ENCODE measurements around the gene DCHS2.

DCHS2 gene

DNA sequence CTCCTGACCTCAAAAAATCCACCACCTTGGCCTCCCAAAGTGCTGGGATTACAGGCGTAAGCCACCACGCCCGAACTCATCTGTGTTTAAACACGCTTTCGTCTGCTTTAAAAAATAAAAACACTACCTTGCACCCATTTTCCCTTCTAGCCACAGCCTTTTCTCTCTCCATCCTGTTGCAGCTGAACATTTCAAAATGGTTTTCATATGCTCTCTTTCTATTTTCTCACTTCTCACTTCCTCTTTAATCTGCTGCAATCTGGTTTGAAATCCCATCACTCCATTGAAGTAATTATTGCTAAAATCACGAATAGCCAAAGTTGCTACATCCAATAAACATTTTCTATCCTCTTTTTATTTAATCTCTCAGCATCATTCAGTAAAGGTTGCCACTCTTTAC, 70.0 kb downstream of the DCHS2 start:
- Histone ChIP-seq H3K27me3 (replicated peaks; ENCODE audit: control insufficient read depth, insufficient read depth, low read length) (peaks cover 17% of the 10 kb centered on the region), H3K36me3 (ENCODE audit: control insufficient read depth, insufficient read depth, low read length, severe bottlenecking) (no peaks in the 10 kb centered on the region), H3K4me1 (ENCODE audit: control insufficient read depth, insufficient read depth, low read length) (peaks cover 7% of the 10 kb centered on the region), H3K4me3 (ENCODE audit: low read length) (no peak overlapping the region), H3K9me3 (ENCODE audit: control insufficient read depth, low read length) (no peaks in the 10 kb centered on the region), H3K9ac (ENCODE audit: low read length) (no peak overlapping the region)
- no peak for DNase-seq (ENCODE audit: low read depth)

DNA sequence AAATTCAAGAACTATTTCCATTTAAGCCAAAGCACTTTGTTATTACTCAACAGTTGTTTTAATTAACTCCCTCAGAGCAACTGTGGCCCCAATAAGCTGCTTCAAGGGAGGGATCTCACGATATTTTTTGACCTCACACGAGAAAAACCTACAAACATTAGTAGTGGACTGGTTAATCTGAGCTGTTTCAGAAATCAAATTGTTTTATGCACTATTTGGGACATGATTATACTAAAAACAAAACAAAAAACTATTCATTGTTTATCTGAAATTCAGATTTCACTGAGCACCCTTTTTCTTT, 74.3 kb downstream of the DCHS2 start:
- H3K9me3 ChIP-seq (ENCODE audit: control insufficient read depth, low read length) = no peaks in the 10 kb centered on the region
- DNase-seq (ENCODE audit: low read depth) = no peak
- peaks cover under 1% of the 10 kb centered on the region for H3K27me3 ChIP-seq (replicated peaks; ENCODE audit: control insufficient read depth, insufficient read depth, low read length)
- peaks cover 11% of the 10 kb centered on the region for H3K4me1 ChIP-seq (ENCODE audit: control insufficient read depth, insufficient read depth, low read length)
- H3K4me3 ChIP-seq (ENCODE audit: low read length) = peak overlapping the region; percentile 86
- H3K36me3 ChIP-seq (ENCODE audit: control insufficient read depth, insufficient read depth, low read length, severe bottlenecking) = no peaks in the 10 kb centered on the region
- H3K9ac ChIP-seq (ENCODE audit: low read length) = peak overlapping the region; percentile 76

DNA sequence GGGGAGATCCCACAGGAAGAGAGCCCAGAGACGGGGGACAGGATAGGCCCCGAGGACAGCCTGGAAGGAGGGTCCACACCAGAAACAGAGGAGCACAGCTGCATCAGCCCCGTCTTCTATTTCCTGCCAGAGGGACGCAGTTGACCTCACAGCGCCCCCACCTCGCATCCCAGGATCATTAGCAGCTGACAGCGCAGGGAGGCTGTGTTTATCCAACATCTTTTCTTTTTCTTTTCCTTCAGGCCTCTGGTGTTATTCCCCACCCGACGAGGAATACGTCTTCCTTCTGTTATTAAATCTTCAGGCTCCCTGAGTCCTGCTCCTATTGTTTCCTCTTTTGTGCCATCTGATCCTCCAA, 75.4 kb downstream of the DCHS2 start:
- peaks cover 3% of the 10 kb centered on the region for H3K27me3 ChIP-seq (replicated peaks; ENCODE audit: control insufficient read depth, insufficient read depth, low read length)
- peak overlapping the region; percentile 86 for H3K4me3 ChIP-seq (ENCODE audit: low read length)
- peaks cover 11% of the 10 kb centered on the region for H3K4me1 ChIP-seq (ENCODE audit: control insufficient read depth, insufficient read depth, low read length)
- peak overlapping the region; percentile 76 for H3K9ac ChIP-seq (ENCODE audit: low read length)
- H3K9me3 ChIP-seq (ENCODE audit: control insufficient read depth, low read length) = no peaks in the 10 kb centered on the region
- no peak for DNase-seq (ENCODE audit: low read depth)
- H3K36me3 ChIP-seq (ENCODE audit: control insufficient read depth, insufficient read depth, low read length, severe bottlenecking) = no peaks in the 10 kb centered on the region

DNA sequence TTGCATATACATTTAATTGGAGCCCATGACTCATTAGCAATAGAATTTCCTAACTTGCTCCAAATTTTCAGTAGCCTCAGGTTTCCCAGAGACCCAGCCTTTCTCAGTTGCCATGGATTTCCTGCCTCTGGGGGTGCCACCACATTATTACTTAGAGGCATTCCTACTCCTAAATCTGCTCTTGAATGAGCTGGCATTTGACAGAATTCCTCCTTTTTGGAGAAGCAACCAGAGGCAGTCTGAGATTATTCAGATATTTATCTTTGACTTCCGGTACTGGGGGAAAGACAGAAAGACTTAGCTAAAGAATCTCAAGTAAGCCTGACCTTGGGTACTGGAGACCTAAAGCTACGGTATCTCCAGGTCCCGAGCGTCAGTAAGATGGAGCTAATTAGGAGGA, 76.3 kb downstream of the DCHS2 start:
- Histone ChIP-seq H3K4me3 (ENCODE audit: low read length) (no peak overlapping the region), H3K4me1 (ENCODE audit: control insufficient read depth, insufficient read depth, low read length) (peaks cover 11% of the 10 kb centered on the region), H3K9ac (ENCODE audit: low read length) (no peak overlapping the region), H3K27me3 (replicated peaks; ENCODE audit: control insufficient read depth, insufficient read depth, low read length) (peaks cover 3% of the 10 kb centered on the region), H3K9me3 (ENCODE audit: control insufficient read depth, low read length) (no peaks in the 10 kb centered on the region), H3K36me3 (ENCODE audit: control insufficient read depth, insufficient read depth, low read length, severe bottlenecking) (no peaks in the 10 kb centered on the region)
- no peak for DNase-seq (ENCODE audit: low read depth)

DNA sequence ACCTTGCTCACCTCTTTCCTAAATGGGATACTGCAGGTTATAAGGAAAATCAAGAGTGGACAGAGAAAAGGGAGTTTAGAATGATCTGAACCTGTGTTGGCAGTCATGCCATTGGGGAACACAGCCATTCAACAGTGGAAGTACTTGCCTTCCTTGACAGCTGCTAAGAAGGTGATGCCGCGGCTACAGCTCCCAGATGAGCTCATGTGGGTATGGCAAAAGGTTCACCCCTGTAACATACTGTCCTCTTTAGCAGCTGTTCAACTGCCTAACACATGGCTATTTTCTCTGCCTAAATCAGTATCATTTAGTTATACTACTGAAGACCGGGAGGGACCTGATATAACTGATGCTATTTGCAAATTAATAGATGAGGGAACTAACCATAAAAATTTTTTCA, 76.8 kb downstream of the DCHS2 start:
- no peaks in the 10 kb centered on the region for H3K9me3 ChIP-seq (ENCODE audit: control insufficient read depth, low read length)
- no peaks in the 10 kb centered on the region for H3K36me3 ChIP-seq (ENCODE audit: control insufficient read depth, insufficient read depth, low read length, severe bottlenecking)
- peaks cover 3% of the 10 kb centered on the region for H3K27me3 ChIP-seq (replicated peaks; ENCODE audit: control insufficient read depth, insufficient read depth, low read length)
- peaks cover 11% of the 10 kb centered on the region for H3K4me1 ChIP-seq (ENCODE audit: control insufficient read depth, insufficient read depth, low read length)
- DNase-seq (ENCODE audit: low read depth) = no peak
- H3K4me3 ChIP-seq (ENCODE audit: low read length) = no peak overlapping the region
- H3K9ac ChIP-seq (ENCODE audit: low read length) = no peak overlapping the region

DNA sequence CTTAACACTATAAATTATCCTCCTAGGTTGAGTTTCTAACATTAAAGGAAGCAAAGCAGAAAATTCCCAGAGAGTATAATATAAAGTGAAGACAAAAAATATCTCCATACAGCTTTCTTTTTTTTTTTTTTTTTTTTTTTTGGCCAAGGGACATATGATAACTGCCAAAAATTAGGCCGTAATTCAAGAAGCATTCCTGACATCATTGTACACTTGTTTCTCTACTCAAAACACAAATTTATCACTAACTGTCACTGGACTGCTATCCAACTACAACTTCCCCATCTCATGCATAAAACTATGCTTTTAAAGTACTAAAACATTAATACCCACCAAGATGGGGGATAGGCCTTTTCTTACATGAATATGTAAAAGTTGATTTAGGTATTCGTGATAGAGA, 77.2 kb downstream of the DCHS2 start:
- Histone ChIP-seq H3K9ac (ENCODE audit: low read length) (no peak overlapping the region), H3K9me3 (ENCODE audit: control insufficient read depth, low read length) (no peaks in the 10 kb centered on the region), H3K36me3 (ENCODE audit: control insufficient read depth, insufficient read depth, low read length, severe bottlenecking) (no peaks in the 10 kb centered on the region), H3K4me3 (ENCODE audit: low read length) (no peak overlapping the region), H3K27me3 (replicated peaks; ENCODE audit: control insufficient read depth, insufficient read depth, low read length) (peaks cover 3% of the 10 kb centered on the region), H3K4me1 (ENCODE audit: control insufficient read depth, insufficient read depth, low read length) (peaks cover 11% of the 10 kb centered on the region)
- no peak for DNase-seq (ENCODE audit: low read depth)

DNA sequence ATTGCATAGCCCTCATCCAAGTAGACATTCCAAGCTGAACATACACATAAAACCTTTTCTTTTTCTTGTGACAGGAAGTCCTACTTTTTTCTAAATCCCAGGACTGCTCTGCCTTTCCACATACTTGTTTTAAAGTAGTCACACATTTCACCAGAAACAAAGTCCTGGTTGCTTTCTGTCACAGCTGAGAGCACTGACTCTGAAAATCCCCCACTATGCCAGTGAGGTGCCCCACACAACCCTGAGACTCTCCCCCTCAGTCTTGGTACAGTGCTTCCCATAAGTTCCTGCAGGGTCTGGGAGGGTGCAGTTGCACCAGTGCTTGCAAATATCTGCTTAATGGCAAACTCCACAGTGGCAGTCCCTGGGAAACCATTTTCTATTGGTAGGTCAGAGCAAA, 84.2 kb downstream of the DCHS2 start:
- no peaks in the 10 kb centered on the region for H3K9me3 ChIP-seq (ENCODE audit: control insufficient read depth, low read length)
- peaks cover 15% of the 10 kb centered on the region for H3K27me3 ChIP-seq (replicated peaks; ENCODE audit: control insufficient read depth, insufficient read depth, low read length)
- no peak for DNase-seq (ENCODE audit: low read depth)
- no peaks in the 10 kb centered on the region for H3K4me1 ChIP-seq (ENCODE audit: control insufficient read depth, insufficient read depth, low read length)
- H3K9ac ChIP-seq (ENCODE audit: low read length) = no peak overlapping the region
- no peaks in the 10 kb centered on the region for H3K36me3 ChIP-seq (ENCODE audit: control insufficient read depth, insufficient read depth, low read length, severe bottlenecking)
- H3K4me3 ChIP-seq (ENCODE audit: low read length) = no peak overlapping the region

DNA sequence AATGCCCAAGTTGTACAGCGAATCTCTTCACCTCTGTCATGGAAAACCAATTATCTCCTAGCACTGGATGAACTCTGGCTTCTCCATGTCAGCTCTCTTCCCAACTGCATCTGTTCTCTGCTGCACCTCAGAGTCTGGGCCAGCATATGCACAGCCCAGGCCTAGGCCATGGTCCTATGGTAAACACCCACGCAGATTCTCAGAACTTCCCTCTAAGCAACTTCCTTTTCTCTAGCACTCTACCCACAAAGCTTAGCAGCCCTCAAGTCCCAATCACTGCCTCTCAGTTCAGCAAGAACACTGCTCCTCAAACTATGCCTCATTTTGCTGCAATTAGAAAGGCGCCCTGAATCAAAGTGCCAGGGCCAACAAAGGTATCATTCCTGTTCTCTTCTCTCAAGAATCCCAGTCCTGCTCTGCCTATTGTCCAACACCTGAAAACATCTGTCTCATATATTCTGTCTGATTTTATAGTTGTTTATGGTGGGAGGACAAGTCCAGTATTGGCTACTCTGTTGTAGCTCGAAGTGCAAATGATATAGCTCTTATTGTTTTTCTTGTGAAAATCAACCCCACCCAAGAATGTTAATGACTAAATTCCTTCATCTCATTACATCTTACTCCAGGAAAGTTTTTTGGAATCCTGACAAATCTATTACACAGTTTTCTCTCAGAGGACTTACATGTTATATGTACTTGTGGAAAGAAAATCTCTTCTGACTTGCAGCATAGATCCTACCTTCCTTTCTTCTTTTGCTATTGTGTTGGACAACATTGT, 85.4 kb downstream of the DCHS2 start:
- H3K9ac ChIP-seq (ENCODE audit: low read length) = no peak overlapping the region
- DNase-seq (ENCODE audit: low read depth) = no peak
- H3K36me3 ChIP-seq (ENCODE audit: control insufficient read depth, insufficient read depth, low read length, severe bottlenecking) = no peaks in the 10 kb centered on the region
- no peaks in the 10 kb centered on the region for H3K9me3 ChIP-seq (ENCODE audit: control insufficient read depth, low read length)
- peaks cover 12% of the 10 kb centered on the region for H3K27me3 ChIP-seq (replicated peaks; ENCODE audit: control insufficient read depth, insufficient read depth, low read length)
- no peaks in the 10 kb centered on the region for H3K4me1 ChIP-seq (ENCODE audit: control insufficient read depth, insufficient read depth, low read length)
- H3K4me3 ChIP-seq (ENCODE audit: low read length) = no peak overlapping the region

DNA sequence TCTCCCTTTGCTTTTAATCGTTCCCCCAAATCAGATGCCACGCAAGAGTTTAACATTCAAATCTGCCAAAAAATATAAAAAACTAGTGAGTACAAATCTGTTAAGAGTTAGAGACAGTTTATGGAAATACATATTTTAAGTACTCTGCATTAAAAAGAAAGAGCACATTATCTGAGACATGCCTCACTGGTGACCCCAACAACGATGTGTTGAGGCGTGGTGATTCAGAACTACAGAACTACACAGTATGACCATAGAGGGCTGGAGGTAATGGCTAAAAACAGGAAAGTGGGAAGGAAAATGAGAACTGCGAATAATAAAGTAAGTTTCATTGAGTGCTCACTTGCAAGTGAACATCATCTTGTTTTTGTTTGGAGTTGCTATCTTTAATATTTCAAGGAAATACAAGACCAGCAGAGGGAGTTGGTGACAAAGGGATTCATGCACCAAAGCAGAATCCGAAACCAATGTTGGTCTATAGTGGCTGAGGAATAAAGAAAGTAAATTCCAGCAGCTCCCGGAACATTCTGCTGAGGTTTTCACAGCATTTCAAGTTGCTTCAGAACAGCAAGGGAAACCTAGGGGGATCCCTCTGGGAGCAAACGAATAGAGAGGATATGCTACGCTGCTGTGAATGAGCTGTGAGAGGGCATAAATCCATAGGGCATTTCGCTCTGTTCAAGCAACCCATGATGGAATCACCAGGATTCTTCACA, 92.2 kb downstream of the DCHS2 start:
- H3K4me3 ChIP-seq (ENCODE audit: low read length) = peak overlapping the region; percentile 75
- no peaks in the 10 kb centered on the region for H3K9me3 ChIP-seq (ENCODE audit: control insufficient read depth, low read length)
- peak; percentile 64 for DNase-seq (ENCODE audit: low read depth)
- no peaks in the 10 kb centered on the region for H3K36me3 ChIP-seq (ENCODE audit: control insufficient read depth, insufficient read depth, low read length, severe bottlenecking)
- H3K27me3 ChIP-seq (replicated peaks; ENCODE audit: control insufficient read depth, insufficient read depth, low read length) = peaks cover 4% of the 10 kb centered on the region
- H3K4me1 ChIP-seq (ENCODE audit: control insufficient read depth, insufficient read depth, low read length) = no peaks in the 10 kb centered on the region
- H3K9ac ChIP-seq (ENCODE audit: low read length) = peak overlapping the region; percentile 39

DNA sequence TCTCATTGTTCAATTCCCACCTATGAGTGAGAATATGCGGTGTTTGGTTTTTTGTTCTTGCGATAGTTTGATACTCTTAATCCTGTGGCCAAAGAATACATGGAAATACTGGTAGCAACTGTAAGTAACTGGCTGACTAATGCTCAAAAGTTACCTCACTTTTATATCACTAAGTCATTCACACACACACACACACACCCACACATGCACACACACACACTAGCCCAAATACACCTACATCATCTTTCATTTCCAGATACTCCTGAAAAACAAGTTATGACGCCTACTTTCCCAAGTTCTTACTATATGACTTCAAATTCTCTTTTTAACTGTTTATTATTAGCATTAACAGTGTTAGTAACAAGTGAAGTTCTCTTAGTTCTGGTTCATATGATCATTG, 101.3 kb downstream of the DCHS2 start:
- H3K4me1 ChIP-seq (ENCODE audit: control insufficient read depth, insufficient read depth, low read length) = no peaks in the 10 kb centered on the region
- H3K9me3 ChIP-seq (ENCODE audit: control insufficient read depth, low read length) = no peaks in the 10 kb centered on the region

DNA sequence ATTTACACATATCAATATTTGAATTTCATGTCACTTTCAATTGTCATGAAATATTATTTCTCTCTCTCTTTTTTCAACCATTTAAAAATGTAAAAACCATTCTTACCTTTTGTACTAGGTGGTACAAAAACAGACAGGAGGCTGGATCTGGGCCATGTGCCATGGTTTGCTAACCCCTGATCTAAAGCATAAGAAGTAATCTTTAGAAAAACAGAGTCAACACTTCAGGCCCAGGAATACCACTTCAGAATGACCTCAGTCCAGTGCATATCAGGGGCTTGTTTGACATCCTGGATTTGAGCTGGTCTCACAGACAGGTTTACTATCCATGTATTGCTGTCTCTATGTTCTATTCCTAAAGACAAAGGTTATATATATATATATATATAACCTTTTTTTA, 102.5 kb downstream of the DCHS2 start:
- no peak for DNase-seq (ENCODE audit: low read depth)
- Histone ChIP-seq H3K4me1 (ENCODE audit: control insufficient read depth, insufficient read depth, low read length) (no peaks in the 10 kb centered on the region), H3K36me3 (ENCODE audit: control insufficient read depth, insufficient read depth, low read length, severe bottlenecking) (no peaks in the 10 kb centered on the region), H3K27me3 (replicated peaks; ENCODE audit: control insufficient read depth, insufficient read depth, low read length) (peaks cover 6% of the 10 kb centered on the region), H3K9ac (ENCODE audit: low read length) (no peak overlapping the region), H3K4me3 (ENCODE audit: low read length) (no peak overlapping the region), H3K9me3 (ENCODE audit: control insufficient read depth, low read length) (no peaks in the 10 kb centered on the region)

More for the DNA sequence above, 101.3 kb downstream of the DCHS2 start:
- Histone ChIP-seq H3K27me3 (replicated peaks; ENCODE audit: control insufficient read depth, insufficient read depth, low read length) (peaks cover 6% of the 10 kb centered on the region), H3K36me3 (ENCODE audit: control insufficient read depth, insufficient read depth, low read length, severe bottlenecking) (no peaks in the 10 kb centered on the region), H3K9ac (ENCODE audit: low read length) (no peak overlapping the region), H3K4me3 (ENCODE audit: low read length) (no peak overlapping the region)
- DNase-seq (ENCODE audit: low read depth) = no peak
